ENCODE measurements around the gene ADGRG3. TPM values are rescaled to one million over a fixed set of nuclear protein-coding genes. Genes with fewer than 3 reads are reported as not detected.
A peak's percentile ranks its signal among the peaks of the same experiment; 100 is the strongest.

The ADGRG3 gene
- total and polyA plus RNA-seq, 2 of the 13 experiments (the other 11 are each of a cell fraction or from before 2014, with no cell fraction given) = 2.7 to 11.8 TPM

GRCh38 chr16:57700781-57701551, 32.9 kb downstream of the ADGRG3 start (continued):
- TF ChIP-seq CC2D1A (CRISPR knock-in tag; IDR thresholded peaks at IDR 0.05) (peak; percentile 84; the same call in 1 of the 2 replicates), RBAK (CRISPR knock-in tag; IDR thresholded peaks at IDR 0.05) (no peak)

DNA sequence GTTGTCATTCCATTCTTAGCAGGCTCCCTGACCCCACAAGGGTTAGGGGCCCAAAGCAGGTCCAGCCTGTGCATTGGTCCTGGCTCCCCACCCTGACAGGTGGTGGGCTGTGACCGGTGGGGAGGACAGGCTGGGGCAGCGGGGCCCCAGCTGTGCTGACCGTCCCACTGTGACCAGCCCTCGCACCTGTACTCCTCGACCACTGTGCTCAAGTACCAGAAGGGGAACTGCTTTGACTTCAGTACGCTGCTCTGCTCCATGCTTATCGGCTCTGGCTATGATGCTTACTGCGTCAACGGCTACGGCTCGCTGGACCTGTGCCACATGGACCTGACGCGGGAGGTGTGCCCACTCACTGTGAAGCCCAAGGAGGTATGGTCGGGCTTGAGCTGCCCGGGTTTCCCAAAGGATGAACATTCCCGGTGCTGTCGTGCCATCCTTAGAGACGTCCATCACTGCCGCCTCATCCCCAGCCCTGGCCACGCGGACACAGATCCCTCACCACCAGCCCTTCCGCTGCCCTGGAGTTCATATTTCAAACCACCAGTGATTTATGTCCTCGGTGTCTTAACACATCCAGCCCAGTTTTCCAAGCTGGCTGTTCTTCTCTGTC, 33.8 kb downstream of the ADGRG3 start:
- Histone ChIP-seq H3K79me2 (ENCODE audit: insufficient read depth, low read length) (no peaks in the 10 kb centered on the region), H4K20me1 (ENCODE audit: insufficient read depth, low read length) (no peaks in the 10 kb centered on the region), H3K27ac (ENCODE audit: extremely low read length, insufficient read depth, low read length) (peak overlapping the region; percentile 72), H3K9ac (ENCODE audit: insufficient read depth, low read depth, low read length) (peak overlapping the region; percentile 43; the same call in 1 of the 2 replicates), H3K36me3 (replicated peaks in 1 of 2; ENCODE audit: control insufficient read depth in 1 of 2, insufficient read depth in 2 of 2, low read length in 2 of 2) (no peaks in the 10 kb centered on the region), H2AFZ (ENCODE audit: low read length) (no peak overlapping the region), H3K4me2 (ENCODE audit: low read depth, low read length) (peak overlapping the region; percentile 70), H3K27me3 (ENCODE audit: control insufficient read depth in 1 of 2, insufficient read depth in 2 of 2, low read length in 2 of 2) (no peaks in the 10 kb centered on the region), H3K4me1 (ENCODE audit: insufficient read depth, low read length) (peaks cover 80% of the 10 kb centered on the region), H3K4me3 (replicated peaks in 1 of 3; ENCODE audit: insufficient read depth in 1 of 3, low read depth in 2 of 3, low read length in 3 of 3) (peak overlapping the region in 1 of 3 experiments; percentile 49; a peak in 2 of 6 replicates), H3K9me3 (ENCODE audit: low read length) (no peaks in the 10 kb centered on the region)
- no TSS peak for BruUV-seq (replicated peaks)
- in situ Hi-C loops (cut with HindIII; ENCODE audit: extremely low pct_ligation_motif_present, low pct_unique_long_range_greater_than_20kb) = no loop called here
- DNase-seq (ENCODE audit: low spot score) (no peak), ATAC-seq (no peak), FAIRE-seq (no peak)
- intact Hi-C loops (cut with micrococcal nuclease; ENCODE audit: unreplicated experiment) = no loop called here
- WGBS (ENCODE audit: low lambda C conversion rate) = 87% methylated on average over 21 of the region's 23 CpGs
- POLR2A ChIA-PET = interaction anchor here (0.8 to 1.8 kb wide), 6 partner anchors 8 to 110 kb away, joined by 3 to 10 read pairs (median 4); partner anchors contain the start of genes ADGRG3 and KATNB1
- CTCF ChIA-PET (ENCODE audit: low intra/inter-chr PET ratio, low total read pairs) = no interaction called here
- no peak for TF ChIP-seq ZNF30 (CRISPR knock-in tag; IDR thresholded peaks at IDR 0.05)
- TF ChIP-seq, protein P1, sequence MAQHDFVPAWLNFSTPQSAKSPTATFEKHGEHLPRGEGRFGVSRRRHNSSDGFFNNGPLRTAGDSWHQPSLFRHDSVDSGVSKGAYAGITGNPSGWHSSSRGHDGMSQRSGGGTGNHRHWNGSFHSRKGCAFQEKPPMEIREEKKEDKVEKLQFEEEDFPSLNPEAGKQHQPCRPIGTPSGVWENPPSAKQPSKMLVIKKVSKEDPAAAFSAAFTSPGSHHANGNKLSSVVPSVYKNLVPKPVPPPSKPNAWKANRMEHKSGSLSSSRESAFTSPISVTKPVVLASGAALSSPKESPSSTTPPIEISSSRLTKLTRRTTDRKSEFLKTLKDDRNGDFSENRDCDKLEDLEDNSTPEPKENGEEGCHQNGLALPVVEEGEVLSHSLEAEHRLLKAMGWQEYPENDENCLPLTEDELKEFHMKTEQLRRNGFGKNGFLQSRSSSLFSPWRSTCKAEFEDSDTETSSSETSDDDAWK (CRISPR knock-in tag; IDR thresholded peaks at IDR 0.05) = no peak
- TF ChIP-seq, protein P2, sequence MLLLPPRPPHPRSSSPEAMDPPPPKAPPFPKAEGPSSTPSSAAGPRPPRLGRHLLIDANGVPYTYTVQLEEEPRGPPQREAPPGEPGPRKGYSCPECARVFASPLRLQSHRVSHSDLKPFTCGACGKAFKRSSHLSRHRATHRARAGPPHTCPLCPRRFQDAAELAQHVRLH (CRISPR knock-in tag; IDR thresholded peaks at IDR 0.05; ENCODE audit: borderline replicate concordance, low read depth) = no peak
- peak; percentile 37; the same call in 1 of the 2 replicates for TF ChIP-seq ZNF225 (CRISPR knock-in tag; IDR thresholded peaks at IDR 0.05)
- TF ChIP-seq ATF1 (CRISPR knock-in tag; IDR thresholded peaks at IDR 0.05) = no peak
- TF ChIP-seq TOE1 (CRISPR knock-in tag; IDR thresholded peaks at IDR 0.05) = no peak
- peak; percentile 1; the same call in 1 of the 2 replicates for TF ChIP-seq RFX5 (IDR thresholded peaks at IDR 0.05; ENCODE audit: low read depth, low read length)
- TF ChIP-seq IRF9 (CRISPR knock-in tag; IDR thresholded peaks at IDR 0.05; ENCODE audit: borderline replicate concordance) = peak; percentile 44; the same call in 1 of the 2 replicates
- TF ChIP-seq, protein P3, sequence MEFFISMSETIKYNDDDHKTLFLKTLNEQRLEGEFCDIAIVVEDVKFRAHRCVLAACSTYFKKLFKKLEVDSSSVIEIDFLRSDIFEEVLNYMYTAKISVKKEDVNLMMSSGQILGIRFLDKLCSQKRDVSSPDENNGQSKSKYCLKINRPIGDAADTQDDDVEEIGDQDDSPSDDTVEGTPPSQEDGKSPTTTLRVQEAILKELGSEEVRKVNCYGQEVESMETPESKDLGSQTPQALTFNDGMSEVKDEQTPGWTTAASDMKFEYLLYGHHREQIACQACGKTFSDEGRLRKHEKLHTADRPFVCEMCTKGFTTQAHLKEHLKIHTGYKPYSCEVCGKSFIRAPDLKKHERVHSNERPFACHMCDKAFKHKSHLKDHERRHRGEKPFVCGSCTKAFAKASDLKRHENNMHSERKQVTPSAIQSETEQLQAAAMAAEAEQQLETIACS (CRISPR knock-in tag; IDR thresholded peaks at IDR 0.05) = 0 out of 2 replicates have a peak, but pooled peaks have one; percentile 19
- TF ChIP-seq PHF21A (CRISPR knock-in tag; IDR thresholded peaks at IDR 0.05) = no peak
- TF ChIP-seq KLF11 (CRISPR knock-in tag; IDR thresholded peaks at IDR 0.05) = no peak
- TF ChIP-seq MED1 (CRISPR knock-in tag; IDR thresholded peaks at IDR 0.05) = no peak
- TF ChIP-seq ZBTB7A (CRISPR knock-in tag; IDR thresholded peaks at IDR 0.05) = no peak
- no peak for TF ChIP-seq MED13 (CRISPR knock-in tag; IDR thresholded peaks at IDR 0.05)
- TF ChIP-seq ZNF598 (CRISPR knock-in tag; IDR thresholded peaks at IDR 0.05; ENCODE audit: borderline replicate concordance) = no peak
- TF ChIP-seq ZNF841 (CRISPR knock-in tag; IDR thresholded peaks at IDR 0.05; ENCODE audit: borderline replicate concordance) = no peak
- peak; percentile 31; the same call in 1 of the 2 replicates for TF ChIP-seq ZFP90 (CRISPR knock-in tag; IDR thresholded peaks at IDR 0.05; ENCODE audit: borderline replicate concordance)

All from HepG2 (cell line).